T follicular helper cell (primary cell): ENCODE measurements around the gene KDELR3.

Experiments used
- DNase-seq: peaks from one replicate; pipeline ENCODE4 v3.0.0-alpha.2; 2020; ENCODE audit warnings: low read depth
- total RNA-seq, 2 experiments: gene quantifications; one replicate each; lab custom pipeline; 2026; lab: John Stamatoyannopoulos, UW

The KDELR3 gene
- 0 to 0.06 reads per million in 2 experiments for total RNA-seq

DNA sequence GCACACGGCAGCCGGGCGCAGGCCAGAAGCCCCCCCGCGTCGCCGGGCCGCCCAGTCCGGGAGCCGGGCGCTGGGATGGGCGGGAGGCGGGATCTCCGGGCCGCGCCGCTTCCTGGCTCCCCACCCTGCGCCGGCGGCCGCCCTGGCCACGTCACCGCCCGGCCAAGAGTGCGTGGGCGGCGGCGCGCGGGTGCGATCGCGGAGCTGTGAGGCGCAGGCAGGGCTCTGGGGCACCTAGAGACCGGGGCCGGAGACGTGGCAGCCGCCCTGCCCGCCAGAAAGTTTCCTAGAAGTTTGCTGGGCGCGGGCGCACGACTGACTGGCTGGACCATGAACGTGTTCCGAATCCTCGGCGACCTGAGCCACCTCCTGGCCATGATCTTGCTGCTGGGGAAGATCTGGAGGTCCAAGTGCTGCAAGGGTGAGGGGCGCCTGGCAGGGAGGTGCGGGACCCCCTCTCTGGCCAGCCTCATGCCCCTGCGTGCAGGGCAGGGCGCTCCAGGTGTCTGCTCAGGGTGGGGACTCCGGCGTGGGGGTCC is at the start of gene KDELR3:
Gene KDELR3, plus strand, starts transcription at position 193 of the 539 bp plus-strand sequence. Its CDS starts 138 bp downstream, at position 331.
- no peak for DNase-seq

DNA sequence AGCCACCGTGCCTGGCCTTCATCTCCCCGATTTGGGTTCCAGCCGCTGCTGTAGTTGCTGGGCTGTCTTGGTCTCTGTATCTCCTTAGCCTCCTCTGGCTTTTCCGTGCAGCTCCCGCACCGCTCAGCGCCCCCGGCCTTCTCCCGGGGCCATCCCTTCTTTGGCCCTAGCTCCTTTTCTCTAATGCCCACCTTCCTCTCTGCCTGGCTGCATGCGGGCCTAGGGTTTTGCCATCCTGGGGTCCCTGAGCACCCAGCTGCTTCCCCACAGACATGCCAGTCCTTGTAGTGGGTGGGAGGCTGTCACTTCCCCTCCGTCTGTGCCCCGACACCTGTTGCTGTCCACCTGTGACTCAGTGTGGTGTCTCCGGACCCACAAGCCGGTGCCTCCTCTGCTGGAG is 49.3 kb upstream of the KDELR3 start:
- DNase-seq: no peak

DNA sequence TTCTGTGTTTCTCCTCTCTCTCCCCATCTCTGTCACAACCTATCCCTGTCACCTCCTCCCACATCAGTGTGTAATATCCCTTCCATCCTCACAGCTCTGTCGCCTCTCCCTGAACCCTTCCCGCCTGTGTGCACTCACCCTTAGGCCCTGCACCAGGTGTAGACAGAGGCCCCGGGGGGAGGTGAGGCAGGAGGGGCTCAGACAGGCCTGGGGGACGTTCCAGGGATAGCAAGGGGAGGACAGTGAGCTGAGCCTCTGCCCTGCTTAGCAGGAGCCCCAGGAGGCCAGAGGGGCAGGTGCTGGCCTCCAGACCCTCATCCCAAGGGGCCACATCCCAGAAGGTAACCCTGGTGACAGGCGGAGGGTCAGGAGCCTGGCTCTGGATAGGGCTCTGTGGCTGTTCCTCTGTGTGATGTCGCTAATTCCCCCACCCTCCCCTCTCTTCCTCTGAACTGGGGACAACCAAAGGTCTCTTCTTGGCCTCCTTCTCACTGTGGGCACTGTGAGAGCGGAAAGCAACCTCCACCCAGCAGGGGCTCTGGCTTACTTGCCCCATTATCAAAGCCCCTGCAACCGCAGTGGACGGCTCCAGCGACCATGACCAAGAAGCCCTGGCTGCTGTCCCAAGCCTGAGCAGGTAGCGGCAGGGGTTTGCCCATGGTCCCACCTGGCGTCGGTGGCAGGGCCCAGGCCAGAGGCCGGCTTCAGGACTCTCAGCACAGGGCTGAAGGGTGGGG is 48.6 kb upstream of the KDELR3 start:
- no peak for DNase-seq

DNA sequence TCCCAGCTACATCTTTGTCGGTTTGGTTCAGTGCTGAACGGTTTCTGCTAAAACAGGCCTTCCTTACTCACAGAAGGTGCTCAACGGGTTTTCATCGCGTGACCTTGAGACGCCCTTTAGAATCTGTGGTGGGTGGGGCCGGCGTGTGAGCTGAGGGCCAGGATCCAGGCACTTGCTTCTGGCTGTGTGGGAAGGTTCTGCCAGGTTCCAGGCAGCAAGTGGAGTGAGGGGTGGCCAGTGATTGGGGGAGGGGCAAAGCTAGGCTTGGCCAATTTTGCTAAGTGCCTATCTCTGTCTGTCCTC is 48.1 kb upstream of the KDELR3 start:
- no peak for DNase-seq

DNA sequence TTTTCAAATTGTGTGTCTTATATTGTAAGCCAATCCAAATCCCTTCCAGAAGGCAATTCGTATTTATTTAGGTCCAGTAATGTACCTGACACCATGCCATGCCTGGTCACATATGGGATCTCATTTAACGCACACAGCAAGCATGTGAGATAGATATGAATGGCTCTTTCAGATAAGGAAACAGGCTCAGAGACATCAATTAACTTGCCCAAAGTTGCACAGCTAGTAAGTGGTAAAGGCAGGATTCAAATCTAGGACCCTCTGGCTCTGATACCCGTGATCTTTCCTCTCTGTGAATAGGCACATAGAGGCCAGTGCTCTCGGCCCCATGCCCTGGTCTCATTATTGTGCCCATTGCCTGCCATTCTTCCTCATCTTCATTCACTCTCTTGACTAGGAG is 47.2 kb upstream of the KDELR3 start:
- no peak for DNase-seq

DNA sequence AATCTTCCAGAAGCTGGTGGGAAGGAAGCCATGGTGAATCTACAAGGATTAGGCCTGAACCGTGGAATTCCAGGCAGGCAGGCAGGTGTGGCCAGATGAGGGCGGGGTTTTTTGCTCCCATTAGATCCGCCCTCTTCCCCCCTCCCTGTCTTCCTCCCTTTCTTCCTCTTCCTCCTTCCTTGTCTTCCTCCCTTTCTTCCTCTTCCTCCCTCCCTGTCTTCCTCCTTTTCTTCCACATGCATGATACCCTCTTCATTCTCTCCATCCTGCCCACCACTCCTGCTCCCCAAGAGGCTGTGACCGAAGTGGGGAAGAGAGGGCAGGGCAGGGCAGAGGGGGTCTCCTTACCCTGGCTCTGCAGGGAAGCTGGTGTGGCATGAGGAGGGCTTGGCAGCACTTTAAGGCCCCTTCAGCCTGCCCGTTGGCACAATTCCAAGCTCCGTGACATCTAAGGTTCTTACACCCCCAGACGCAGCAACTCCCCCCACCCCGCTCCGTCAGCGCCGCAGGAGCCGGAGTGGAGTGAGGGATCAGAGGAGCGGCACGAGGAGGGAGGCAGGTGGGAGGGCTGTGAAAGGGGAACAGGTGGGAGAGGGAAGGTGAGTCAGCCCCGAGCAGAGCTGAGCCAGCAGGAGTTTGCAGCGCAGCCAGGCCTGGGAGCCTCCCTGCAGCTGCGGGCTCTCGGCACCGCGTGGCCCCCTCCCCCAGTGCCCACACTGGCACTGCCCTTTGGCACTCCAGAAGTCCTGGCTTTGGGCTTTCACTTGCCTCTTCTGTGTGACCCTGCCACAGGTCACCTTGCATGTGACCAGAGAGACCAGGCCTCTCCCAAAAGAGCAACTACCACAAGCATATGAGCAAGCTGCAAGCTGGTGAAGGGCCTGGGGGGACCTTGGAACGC is 45.0 kb upstream of the KDELR3 start:
- DNase-seq: no peak

DNA sequence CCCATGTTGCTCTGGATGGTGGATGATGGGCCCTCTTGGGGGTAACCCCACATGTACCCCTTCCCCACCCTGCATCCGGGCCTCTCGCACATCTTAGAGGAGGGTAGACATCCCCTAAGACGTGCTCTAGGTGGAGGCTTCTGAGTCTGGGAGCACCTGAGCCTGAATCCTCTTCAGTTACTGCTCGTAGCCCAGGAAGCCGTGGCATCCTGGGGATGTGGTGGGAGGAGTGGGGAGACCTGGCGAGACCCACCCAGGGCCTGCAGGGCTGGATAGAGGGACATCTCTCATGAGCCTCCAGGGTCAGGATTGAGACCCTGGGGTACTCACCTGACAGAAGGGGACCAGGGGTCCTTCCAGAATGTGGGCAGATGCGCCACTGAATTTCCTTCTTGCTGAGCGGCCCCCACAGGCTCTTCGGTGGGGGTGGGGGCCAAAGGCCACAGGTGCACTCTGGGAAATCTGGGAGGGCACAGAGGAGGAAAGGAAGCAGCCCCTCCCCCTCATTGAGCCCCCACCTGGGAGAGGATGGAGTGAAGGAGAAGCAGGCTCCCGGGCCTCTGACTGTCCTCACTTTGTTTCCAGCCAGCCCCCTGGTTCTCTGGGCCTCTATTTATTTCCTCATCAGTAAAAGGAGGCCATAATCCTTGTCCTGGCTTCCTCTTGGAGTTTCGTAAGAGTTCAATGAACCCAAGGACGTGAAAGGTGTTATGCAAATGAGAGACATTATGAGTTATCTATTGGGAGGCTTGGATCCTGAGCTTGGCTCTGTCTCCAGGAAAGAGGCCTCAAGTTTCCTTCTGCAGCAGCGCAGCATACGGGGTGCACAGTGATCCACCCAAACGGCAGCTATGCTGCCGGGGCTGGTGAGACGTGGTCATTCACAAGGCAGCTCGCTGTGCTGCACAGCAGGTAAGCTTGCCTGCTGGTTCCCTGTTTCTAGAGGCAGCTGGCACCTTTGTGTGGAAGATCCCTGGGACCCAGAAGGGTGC is 44.1 kb upstream of the KDELR3 start:
- no peak for DNase-seq

DNA sequence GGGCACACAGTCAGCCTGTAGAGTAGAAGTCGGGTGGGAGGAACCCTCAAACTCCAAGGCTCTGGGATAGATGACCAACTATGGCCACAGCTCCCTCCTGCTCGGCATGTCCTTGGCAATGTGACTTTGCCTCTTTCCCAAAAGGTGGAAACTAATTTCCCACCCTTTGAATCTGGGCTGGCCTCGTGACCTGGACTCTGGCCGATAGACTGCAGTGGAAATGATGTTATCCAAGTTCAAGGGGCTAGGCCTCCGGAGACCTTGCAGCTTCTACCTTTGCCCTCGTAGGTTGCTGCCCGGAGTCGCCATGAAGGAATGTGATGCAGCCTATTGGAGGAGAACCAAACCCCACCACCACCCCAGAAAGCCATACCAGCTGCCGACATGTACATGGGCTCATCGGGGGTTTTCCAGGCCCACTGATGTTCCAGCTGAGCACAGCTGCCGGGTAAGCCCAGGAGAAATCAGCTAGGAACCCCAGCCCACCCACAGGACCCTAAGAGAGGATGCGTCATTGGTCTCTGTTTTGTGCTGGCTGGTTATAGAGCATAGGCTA is 43.3 kb upstream of the KDELR3 start:
- DNase-seq: no peak

DNA sequence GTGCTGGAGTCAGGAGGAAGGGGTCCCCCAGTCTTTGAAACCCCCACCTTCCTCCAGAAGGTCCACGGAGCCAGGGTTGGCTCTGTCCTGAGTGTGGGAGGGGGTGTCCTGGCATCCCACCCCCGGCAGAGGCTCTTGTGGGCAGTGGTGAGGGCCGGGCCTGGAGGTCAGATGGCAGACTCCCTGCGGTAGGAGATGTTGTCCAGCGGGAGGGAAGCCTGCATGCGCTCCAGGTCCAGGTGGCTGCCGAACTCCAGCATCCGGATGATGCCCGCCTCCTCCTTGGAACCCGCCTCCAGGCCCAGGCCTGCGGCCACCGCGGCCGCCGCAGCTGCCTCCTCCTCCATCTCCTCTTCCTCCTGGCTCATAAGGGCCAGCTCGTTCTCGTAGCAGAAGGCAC is 41.3 kb upstream of the KDELR3 start:
- DNase-seq: no peak

DNA sequence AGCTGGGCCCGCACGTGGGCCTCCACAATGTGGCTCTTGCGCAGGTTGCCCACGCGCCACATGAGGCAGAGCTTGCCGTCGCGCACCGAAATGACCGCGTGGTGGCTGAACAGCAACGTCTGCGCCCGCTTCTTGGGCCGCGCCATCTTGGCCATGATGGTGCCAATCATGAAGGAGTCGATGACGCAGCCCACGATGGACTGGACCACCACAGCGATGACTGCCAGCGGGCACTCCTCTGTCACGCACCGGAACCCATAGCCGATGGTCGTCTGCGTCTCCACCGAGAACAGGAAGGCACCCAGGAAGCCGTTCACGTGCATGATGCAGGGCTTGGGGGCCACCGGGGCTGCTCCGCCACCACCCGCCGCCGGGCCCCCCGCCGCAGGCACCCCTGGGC is 40.4 kb upstream of the KDELR3 start:
- no peak for DNase-seq

DNA sequence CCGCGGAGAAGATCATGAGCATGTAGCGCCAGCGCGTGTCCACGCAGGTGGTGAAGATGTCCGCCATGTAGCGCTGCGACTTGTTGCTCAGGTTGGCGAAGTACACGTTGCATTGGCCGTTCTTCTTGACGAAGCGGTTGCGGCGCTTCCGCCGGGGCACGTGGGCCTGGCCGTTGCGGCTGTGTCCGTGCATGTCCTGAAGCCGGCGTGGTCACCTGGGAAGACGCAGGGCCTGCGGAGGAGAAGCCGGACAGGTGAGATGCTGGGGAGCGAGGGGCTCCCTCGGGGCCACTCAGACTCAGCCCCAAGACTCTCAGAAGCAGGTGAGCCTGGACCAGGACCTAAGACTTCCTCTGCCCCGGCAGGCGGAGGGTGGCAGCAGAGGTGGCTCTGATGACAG is 40.0 kb upstream of the KDELR3 start:
- no peak for DNase-seq

DNA sequence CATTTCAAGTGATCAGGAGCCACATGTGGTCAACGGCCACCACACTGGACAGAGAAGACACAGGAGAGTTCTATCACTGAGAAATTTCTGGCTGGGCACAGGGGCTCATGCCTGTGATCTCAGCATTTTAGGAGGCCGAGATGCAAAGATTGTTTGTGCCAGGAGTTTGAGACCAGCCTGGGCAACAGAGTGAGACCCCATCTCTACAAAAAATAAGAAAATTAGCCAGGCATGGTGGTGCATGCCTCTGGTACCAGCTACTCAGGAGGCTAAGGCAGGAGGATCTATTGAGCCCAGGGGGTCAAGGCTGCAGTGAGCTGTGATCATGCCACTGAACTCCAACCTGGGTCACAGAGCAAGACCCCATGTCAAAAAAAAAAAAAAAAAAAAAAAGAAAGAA is 39.2 kb upstream of the KDELR3 start:
- DNase-seq: no peak

DNA sequence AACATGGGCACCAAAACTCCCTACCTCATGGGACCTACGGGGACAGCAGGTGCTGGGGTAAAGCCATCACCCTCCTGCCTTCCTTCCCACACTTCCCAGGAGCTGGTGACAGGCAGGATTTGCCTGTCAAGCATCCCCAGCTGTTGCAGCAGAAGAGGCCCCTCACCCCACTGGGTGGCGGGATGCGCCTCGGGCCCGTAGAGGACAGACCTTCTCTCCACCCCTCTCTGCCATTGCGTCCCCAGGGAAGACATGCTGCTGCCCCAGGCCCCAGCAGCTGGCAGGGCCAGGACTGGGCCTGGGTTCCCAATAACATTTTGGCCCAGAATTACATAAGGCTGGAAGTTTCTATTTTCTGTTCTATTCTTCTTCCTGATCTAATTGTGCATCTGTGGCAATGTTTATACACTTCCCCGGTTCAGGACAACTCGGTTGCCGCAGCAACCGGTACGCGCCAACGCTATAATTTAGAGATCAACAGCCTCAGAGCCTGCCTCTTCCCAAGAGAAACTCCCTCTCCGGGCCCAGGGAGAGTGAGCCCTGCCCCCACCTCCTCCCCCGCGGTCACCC is 38.3 kb upstream of the KDELR3 start:
- DNase-seq: no peak

DNA sequence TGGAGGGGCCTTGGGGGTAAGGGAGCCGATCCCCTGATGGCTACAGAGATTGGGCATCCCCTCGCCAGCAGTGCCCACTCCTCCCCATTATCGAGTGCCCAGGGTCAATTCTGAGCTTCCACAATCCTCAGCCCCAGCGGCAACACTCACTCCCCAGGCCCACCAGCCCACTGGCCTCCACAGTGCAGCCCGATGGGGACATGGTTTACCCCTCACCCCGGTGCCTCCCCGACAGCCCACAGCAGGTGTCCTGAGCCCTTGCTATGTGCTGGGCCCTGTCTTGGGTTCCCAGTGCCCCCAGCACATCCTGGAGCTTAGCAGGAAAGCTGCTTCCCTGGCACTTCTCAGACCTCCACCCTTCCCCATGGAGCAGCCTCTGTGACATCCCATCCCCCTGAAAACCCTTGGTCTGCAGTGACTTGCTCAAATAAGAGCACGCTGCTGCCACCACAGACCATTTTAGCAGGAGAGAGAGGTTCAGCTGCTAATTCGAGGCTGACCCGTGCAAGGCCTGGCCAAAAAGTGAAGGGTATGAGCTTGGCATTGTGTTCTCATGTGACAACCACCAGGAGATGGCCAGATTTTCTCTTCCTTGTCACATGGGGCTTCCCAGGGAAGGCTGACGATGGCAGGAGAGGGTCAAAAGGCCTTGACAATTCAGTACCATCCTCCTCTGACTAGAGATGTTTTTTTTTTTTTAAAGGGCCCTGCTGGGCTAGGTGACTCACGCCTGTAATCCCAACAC is 36.5 kb upstream of the KDELR3 start:
- DNase-seq: no peak

DNA sequence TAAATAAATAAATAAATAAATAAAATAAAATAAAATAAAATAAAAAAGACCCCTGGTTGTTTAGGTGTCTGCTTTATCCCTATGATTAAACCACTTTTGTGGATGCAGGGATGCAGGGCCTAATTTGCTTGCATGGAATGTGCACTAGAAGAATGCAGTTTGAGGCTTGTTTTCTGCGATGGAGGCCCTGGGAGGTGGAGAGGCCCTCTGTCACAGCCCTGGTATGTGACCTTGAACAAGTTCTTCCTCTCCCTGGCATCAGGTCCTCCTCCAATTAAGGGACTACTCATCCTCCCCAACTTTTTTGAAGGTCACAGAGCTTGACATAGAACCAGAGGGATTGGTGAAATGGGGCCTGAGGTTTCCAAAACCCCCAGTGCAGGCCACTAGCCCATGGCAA is 35.6 kb upstream of the KDELR3 start:
- no peak for DNase-seq

DNA sequence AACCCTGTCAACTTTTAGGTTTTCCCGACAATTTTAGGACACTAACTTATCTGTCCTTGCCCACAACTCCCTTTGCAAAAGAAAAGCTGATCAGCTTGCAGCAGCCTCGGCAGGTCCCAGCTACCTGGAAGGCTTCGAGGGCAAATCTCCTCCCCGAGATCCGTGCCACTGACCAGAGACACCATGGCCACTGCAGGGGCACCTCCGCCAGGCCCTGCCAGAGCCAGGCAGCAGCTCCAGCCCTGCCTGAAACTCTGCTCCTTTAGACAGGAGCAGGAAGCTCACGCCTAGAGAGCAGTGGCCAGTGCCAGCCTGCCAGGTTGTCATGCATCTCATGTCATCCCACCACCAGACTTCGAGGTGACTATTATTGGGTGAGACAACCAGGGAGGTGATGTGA is 34.0 kb upstream of the KDELR3 start:
- no peak for DNase-seq

DNA sequence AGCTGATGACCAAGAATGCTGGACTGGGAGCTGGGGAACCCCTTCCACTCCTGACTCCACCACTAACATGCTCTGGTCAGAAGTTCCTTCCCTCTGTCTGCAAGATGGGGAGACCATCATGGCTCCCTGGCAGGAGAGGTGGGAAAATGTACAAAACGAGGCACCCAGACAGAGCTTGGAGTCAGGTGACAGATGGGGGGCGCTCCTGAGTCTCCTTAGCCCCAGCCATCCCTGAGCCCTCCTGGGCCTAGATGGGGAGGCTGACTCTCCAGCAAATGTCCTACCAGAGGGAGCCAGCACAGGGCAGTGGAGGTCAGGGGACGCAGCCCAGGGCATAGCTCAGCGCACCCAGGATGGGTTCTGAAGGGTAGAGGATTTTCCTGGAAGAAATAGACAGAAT is 32.9 kb upstream of the KDELR3 start:
- no peak for DNase-seq

DNA sequence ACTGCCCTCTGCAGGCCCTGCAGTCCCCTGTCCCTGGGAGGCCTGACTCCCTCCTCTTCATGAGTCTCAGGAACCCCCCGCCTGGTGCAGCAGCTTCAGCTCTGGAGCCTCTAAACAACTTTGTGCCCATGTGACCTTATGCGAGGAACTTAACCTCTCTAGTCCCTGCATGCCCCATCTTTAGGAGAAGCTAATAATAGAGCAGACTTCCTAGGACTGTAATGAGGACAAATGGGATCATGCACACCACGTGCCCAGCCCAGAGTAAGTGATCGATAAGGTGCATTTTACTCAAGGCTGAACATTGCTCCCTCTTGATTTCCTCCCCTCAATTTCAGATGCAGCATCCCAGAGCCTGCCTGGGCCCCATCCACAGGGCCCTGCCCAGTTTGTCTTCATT is 31.9 kb upstream of the KDELR3 start:
- no peak for DNase-seq

DNA sequence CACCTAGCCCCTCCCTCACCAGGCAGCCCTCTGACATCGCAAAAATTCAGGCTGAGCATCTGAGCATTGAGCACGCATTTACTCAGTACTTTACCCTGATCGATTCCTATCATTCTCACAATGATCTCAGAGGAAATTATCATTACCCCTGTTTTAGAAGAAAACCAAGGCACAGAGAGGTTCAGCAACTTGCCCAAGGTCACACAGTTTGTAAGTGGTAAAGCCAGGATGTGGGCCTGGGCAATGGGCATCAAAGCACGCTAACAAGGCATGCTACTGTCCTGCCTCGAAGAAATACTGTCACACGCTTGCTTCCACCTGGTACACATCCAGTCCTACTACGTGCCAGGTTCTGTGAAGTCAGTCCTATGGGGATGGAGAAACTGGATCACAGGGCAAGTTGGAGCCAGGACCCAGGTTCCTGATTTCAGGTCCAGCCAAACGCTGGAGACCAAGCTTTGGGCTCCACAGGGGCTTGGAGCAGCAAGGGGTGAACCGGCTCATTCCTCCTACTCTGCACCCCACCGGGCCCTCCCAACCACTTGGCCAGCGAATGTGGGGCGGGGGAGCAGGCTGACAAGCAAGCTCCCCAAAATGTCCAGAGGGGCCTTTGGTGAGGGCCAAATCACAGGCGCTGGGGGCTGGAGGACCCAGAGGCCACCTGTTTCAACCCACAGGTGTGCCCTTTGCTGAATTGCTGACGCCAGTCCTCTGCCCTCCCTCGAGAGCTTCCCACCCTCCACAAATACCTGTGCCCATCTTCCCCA is 31.1 kb upstream of the KDELR3 start:
- DNase-seq: no peak

DNA sequence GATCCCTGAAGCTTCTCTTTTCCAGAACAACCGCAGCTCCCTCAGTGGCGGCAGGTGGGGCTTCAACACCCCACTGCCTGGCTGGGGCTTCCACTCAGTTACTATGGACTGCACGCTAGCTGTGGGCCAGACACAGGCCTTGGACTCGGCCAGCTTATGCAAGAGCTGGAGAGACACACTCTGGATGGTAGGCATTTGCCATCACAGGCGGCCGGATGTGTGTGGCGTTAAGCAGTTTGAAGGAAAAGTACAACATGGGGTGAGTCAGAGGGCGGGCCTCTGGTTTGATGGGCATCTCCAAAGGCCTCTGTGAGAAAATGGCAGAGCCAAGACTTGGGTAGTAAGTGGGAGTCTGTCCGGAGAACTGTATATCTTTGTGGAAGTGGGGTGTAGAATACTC is 30.5 kb upstream of the KDELR3 start:
- no peak for DNase-seq
